DMS153 (cell line): ENCODE data around the gene ITM2C.
A peak's percentile ranks its signal among the peaks of the same experiment; 100 is the strongest.

Experiments used
- DNase-seq: peaks from one replicate; lab custom pipeline; 2025; lab: John Stamatoyannopoulos, UW

Gene ITM2C

GRCh38 chr2:230891509-230891908 is 26.8 kb downstream of the ITM2C start:
- DNase-seq: no peak

GRCh38 chr2:230893338-230893737 is 28.6 kb downstream of the ITM2C start:
- DNase-seq: no peak

GRCh38 chr2:230893841-230894781 is 29.4 kb downstream of the ITM2C start:
- DNase-seq: no peak

GRCh38 chr2:230895536-230896345 is 31.0 kb downstream of the ITM2C start:
- no peak for DNase-seq

- no peak for DNase-seq
Measured at GRCh38 chr2:230896346-230897115, 31.8 kb downstream of the ITM2C start.

GRCh38 chr2:230898016-230898712 is 33.4 kb downstream of the ITM2C start:
- DNase-seq: no peak

- no peak for DNase-seq
Measured at GRCh38 chr2:230898713-230899091, 34.0 kb downstream of the ITM2C start.

- DNase-seq: no peak
Measured at GRCh38 chr2:230899287-230899686, 34.5 kb downstream of the ITM2C start.

GRCh38 chr2:230899786-230900185 is 35.0 kb downstream of the ITM2C start:
- DNase-seq: no peak

- DNase-seq: no peak
Measured at GRCh38 chr2:230900336-230900995, 35.7 kb downstream of the ITM2C start.

- DNase-seq: no peak
Measured at GRCh38 chr2:230901006-230901405, 36.3 kb downstream of the ITM2C start.

GRCh38 chr2:230902180-230902899 is 37.6 kb downstream of the ITM2C start:
- DNase-seq: peak; percentile 16

- no peak for DNase-seq
Measured at GRCh38 chr2:230903231-230904150, 38.7 kb downstream of the ITM2C start.

- no peak for DNase-seq
Measured at GRCh38 chr2:230904856-230905447, 40.2 kb downstream of the ITM2C start.

GRCh38 chr2:230905448-230906421 is 41.0 kb downstream of the ITM2C start:
- no peak for DNase-seq

GRCh38 chr2:230906471-230907230 is 41.9 kb downstream of the ITM2C start:
- DNase-seq: no peak
